Neural cell (in vitro differentiated cells): ENCODE data around the gene TMEM59L. TPM values are rescaled to one million over a fixed set of nuclear protein-coding genes. Genes with fewer than 3 reads are reported as not detected.

ENCODE experiments used
- H2AFZ ChIP-seq: fragments of 200-600, 300-800 bp; sonication (generic), shearing (Covaris generic); 2 replicates; pipeline ENCODE4 v1.6.0; 2014; ENCODE audit warnings: low read depth, mild to moderate bottlenecking, antibody characterized with exemption, low read length, moderate library complexity
- H3F3A ChIP-seq: fragments of 200-600 bp; shearing (Covaris generic); 2 replicates; pipeline ENCODE4 v1.6.1; 2016; ENCODE audit warnings: mild to moderate bottlenecking, moderate library complexity, mixed read lengths, antibody characterized with exemption, low read length; ENCODE audit not compliant: insufficient read depth, poor library complexity, severe bottlenecking
- H3K27ac ChIP-seq: fragments of 200-600, 300-800 bp; sonication (generic), shearing (Covaris generic); 2 replicates; pipeline ENCODE4 v1.5.1; 2014; ENCODE audit warnings: mild to moderate bottlenecking, low read length, moderate library complexity
- H3K27me3 ChIP-seq: fragments of 300-800, 200-600 bp; sonication (generic), shearing (Covaris generic); 2 replicates; pipeline ENCODE4 v1.6.0; 2014; ENCODE audit warnings: mild to moderate bottlenecking, low read depth, low read length, moderate library complexity; ENCODE audit not compliant: insufficient read depth
- H3K36me3 ChIP-seq: fragments of 300-800, 200-600 bp; sonication (generic), shearing (Covaris generic); 2 replicates; pipeline ENCODE4 v1.5.1; 2014; ENCODE audit warnings: mild to moderate bottlenecking, antibody characterized with exemption, low read length, moderate library complexity; ENCODE audit not compliant: insufficient read depth
- H3K4me2 ChIP-seq: fragments of 300-800, 200-600 bp; sonication (generic), shearing (Covaris generic); 2 replicates; pipeline ENCODE4 v1.6.0; 2014; ENCODE audit warnings: mild to moderate bottlenecking, low read length
- H3K4me3 ChIP-seq: fragments of 300-800, 200-600 bp; sonication (generic), shearing (Covaris generic); 2 replicates; pipeline ENCODE4 v1.5.1; 2014; ENCODE audit warnings: mild to moderate bottlenecking, low read length, moderate library complexity
- H3K79me2 ChIP-seq: fragments of 200-600 bp; shearing (Covaris generic); replicated peaks from 2 replicates; pipeline ENCODE4 v1.6.0; 2014; ENCODE audit warnings: mild to moderate bottlenecking, low read length, moderate library complexity; ENCODE audit not compliant: insufficient read depth
- H3K9ac ChIP-seq: fragments of 300-800, 200-600 bp; sonication (generic), shearing (Covaris generic); 2 replicates; pipeline ENCODE4 v1.6.1; 2016; ENCODE audit warnings: mild to moderate bottlenecking, low read length, mixed read lengths
- H3K9me2 ChIP-seq: fragments of 200-600 bp; shearing (Covaris generic); 2 replicates; pipeline ENCODE4 v1.6.1; 2016; ENCODE audit warnings: mild to moderate bottlenecking, low read length, mixed read lengths; ENCODE audit not compliant: insufficient read depth
- H3K9me3 ChIP-seq: fragments of 200-600, 300-800 bp; sonication (generic), shearing (Covaris generic); 2 replicates; pipeline ENCODE4 v1.6.1; 2016; ENCODE audit warnings: mild to moderate bottlenecking, mixed run types, low read length, moderate library complexity, mixed read lengths
- H4K20me1 ChIP-seq: fragments of 200-600 bp; shearing (Covaris generic); 2 replicates; pipeline ENCODE4 v1.6.1; 2016; ENCODE audit warnings: mild to moderate bottlenecking, mixed run types; ENCODE audit not compliant: insufficient read depth
- EP300 ChIP-seq: fragments of 450-650 bp; conservative IDR thresholded peaks from 2 replicates; pipeline ENCODE4 v1.6.1; 2014; ENCODE audit warnings: antibody characterized with exemption, mild to moderate bottlenecking, moderate library complexity; ENCODE audit not compliant: poor library complexity, severe bottlenecking
- EZH2 ChIP-seq: fragments of 200-600, 300-800 bp; shearing (Covaris generic), sonication (generic); IDR thresholded peaks from 2 replicates; pipeline ENCODE4 v1.6.1; 2014; ENCODE audit warnings: antibody characterized with exemption, low read length, borderline replicate concordance, mild to moderate bottlenecking; ENCODE audit not compliant: insufficient read depth, poor library complexity, severe bottlenecking
- MXI1 ChIP-seq: fragments of 450-650 bp; conservative IDR thresholded peaks from 2 replicates; pipeline ENCODE4 v1.6.1; 2014; ENCODE audit warnings: antibody characterized with exemption, mild to moderate bottlenecking; ENCODE audit not compliant: poor library complexity, severe bottlenecking
- POLR2AphosphoS5 ChIP-seq: IDR thresholded peaks from 2 replicates; pipeline ENCODE4 v1.6.1; 2012
- RAD21 ChIP-seq: fragments of 450-650 bp; conservative IDR thresholded peaks from 2 replicates; pipeline ENCODE4 v1.6.1; 2014; ENCODE audit warnings: antibody characterized with exemption, mild to moderate bottlenecking, moderate library complexity
- SMC3 ChIP-seq: fragments of 450-650 bp; conservative IDR thresholded peaks from 2 replicates; pipeline ENCODE4 v1.6.1; 2014; ENCODE audit warnings: antibody characterized with exemption, mild to moderate bottlenecking, moderate library complexity; ENCODE audit not compliant: poor library complexity
- TAF1 ChIP-seq: IDR thresholded peaks from 2 replicates; pipeline ENCODE4 v1.6.1; 2012; ENCODE audit warnings: low read depth
- polyA plus RNA-seq: library from polyadenylated mRNA; depleted of rRNA; stranded (reverse); fragments of >200 nt; gene quantifications from 2 replicates; pipeline ENCODE4 v1.2.3, GENCODE V29; 2014
- TF ChIP-seq, protein P1 (sequence below): IDR thresholded peaks from 2 replicates; pipeline ENCODE4 v1.6.1; 2012; ENCODE audit warnings: borderline replicate concordance
- TF ChIP-seq, protein P2 (sequence below): fragments of 450-650 bp; IDR thresholded peaks from 2 replicates; pipeline ENCODE4 v1.5.1; 2014; ENCODE audit warnings: antibody characterized with exemption, mild to moderate bottlenecking, moderate library complexity; ENCODE audit not compliant: poor library complexity, severe bottlenecking

Gene TMEM59L
- polyA plus RNA-seq, 1 donor from 2014 or later, result 138 TPM

DNA sequence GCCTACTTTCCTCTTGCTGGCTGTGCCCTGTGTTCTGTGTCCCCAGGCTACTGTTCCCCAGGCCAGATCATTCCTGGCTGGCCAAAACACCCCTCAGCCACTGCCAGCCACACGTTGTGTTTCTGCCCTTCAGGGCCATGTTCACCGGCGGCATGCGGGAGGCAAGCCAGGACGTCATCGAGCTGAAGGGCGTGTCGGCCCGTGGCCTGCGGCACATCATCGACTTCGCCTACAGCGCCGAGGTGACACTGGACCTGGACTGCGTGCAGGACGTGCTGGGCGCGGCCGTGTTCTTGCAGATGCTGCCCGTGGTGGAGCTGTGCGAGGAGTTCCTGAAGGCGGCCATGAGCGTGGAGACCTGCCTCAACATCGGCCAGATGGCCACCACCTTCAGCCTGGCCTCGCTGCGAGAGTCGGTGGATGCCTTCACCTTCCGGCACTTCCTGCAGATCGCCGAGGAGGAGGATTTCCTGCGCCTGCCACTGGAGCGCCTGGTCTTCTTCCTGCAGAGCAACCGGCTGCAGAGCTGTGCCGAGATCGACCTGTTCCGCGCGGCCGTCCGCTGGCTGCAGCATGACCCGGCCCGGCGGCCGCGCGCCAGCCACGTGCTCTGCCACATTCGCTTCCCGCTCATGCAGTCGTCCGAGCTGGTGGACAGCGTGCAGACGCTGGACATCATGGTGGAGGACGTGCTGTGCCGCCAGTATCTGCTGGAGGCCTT, 55.0 kb downstream of the TMEM59L start:
- TF ChIP-seq RAD21 (no peak), SMC3 (no peak), POLR2AphosphoS5 (no peak), MXI1 (no peak), EZH2 (no peak), TAF1 (no peak), EP300 (no peak)
- TF ChIP-seq, protein P1, sequence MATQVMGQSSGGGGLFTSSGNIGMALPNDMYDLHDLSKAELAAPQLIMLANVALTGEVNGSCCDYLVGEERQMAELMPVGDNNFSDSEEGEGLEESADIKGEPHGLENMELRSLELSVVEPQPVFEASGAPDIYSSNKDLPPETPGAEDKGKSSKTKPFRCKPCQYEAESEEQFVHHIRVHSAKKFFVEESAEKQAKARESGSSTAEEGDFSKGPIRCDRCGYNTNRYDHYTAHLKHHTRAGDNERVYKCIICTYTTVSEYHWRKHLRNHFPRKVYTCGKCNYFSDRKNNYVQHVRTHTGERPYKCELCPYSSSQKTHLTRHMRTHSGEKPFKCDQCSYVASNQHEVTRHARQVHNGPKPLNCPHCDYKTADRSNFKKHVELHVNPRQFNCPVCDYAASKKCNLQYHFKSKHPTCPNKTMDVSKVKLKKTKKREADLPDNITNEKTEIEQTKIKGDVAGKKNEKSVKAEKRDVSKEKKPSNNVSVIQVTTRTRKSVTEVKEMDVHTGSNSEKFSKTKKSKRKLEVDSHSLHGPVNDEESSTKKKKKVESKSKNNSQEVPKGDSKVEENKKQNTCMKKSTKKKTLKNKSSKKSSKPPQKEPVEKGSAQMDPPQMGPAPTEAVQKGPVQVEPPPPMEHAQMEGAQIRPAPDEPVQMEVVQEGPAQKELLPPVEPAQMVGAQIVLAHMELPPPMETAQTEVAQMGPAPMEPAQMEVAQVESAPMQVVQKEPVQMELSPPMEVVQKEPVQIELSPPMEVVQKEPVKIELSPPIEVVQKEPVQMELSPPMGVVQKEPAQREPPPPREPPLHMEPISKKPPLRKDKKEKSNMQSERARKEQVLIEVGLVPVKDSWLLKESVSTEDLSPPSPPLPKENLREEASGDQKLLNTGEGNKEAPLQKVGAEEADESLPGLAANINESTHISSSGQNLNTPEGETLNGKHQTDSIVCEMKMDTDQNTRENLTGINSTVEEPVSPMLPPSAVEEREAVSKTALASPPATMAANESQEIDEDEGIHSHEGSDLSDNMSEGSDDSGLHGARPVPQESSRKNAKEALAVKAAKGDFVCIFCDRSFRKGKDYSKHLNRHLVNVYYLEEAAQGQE, result no peak
- TF ChIP-seq, protein P2, sequence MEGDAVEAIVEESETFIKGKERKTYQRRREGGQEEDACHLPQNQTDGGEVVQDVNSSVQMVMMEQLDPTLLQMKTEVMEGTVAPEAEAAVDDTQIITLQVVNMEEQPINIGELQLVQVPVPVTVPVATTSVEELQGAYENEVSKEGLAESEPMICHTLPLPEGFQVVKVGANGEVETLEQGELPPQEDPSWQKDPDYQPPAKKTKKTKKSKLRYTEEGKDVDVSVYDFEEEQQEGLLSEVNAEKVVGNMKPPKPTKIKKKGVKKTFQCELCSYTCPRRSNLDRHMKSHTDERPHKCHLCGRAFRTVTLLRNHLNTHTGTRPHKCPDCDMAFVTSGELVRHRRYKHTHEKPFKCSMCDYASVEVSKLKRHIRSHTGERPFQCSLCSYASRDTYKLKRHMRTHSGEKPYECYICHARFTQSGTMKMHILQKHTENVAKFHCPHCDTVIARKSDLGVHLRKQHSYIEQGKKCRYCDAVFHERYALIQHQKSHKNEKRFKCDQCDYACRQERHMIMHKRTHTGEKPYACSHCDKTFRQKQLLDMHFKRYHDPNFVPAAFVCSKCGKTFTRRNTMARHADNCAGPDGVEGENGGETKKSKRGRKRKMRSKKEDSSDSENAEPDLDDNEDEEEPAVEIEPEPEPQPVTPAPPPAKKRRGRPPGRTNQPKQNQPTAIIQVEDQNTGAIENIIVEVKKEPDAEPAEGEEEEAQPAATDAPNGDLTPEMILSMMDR, result no peak

DNA sequence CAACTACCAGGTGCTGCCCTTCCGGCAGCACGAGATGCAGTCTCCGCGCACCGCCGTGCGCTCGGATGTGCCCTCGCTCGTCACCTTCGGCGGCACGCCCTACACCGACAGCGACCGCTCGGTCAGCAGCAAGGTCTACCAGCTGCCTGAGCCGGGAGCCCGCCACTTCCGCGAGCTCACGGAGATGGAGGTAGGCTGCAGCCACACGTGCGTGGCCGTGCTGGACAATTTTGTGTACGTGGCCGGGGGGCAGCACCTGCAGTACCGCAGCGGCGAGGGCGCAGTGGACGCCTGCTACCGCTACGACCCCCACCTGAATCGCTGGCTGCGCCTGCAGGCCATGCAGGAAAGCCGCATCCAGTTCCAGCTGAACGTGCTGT, 55.6 kb downstream of the TMEM59L start:
- Histone ChIP-seq H3K4me3 (no peak overlapping the region), H3K9me2 (no peaks in the 10 kb centered on the region), H3K27ac (no peak overlapping the region), H3K27me3 (no peaks in the 10 kb centered on the region), H3K36me3 (no peaks in the 10 kb centered on the region), H3K9ac (no peak overlapping the region), H3K9me3 (no peaks in the 10 kb centered on the region), H4K20me1 (no peaks in the 10 kb centered on the region), H3F3A (no peaks in the 10 kb centered on the region), H2AFZ (no peak overlapping the region), H3K4me2 (no peak overlapping the region), H3K79me2 (no peaks in the 10 kb centered on the region)
- TF ChIP-seq TAF1 (no peak), POLR2AphosphoS5 (no peak)

More for the DNA sequence above, 55.0 kb downstream of the TMEM59L start:
- Histone ChIP-seq H4K20me1 (no peaks in the 10 kb centered on the region), H3K27me3 (no peaks in the 10 kb centered on the region), H3K79me2 (no peaks in the 10 kb centered on the region), H3K4me3 (no peak overlapping the region), H3K27ac (no peak overlapping the region), H2AFZ (no peak overlapping the region), H3K9ac (no peak overlapping the region), H3K4me2 (no peak overlapping the region), H3K9me2 (no peaks in the 10 kb centered on the region), H3K36me3 (no peaks in the 10 kb centered on the region), H3F3A (no peaks in the 10 kb centered on the region), H3K9me3 (no peaks in the 10 kb centered on the region)
